Skin of body (tissue), 2 donors: ENCODE measurements around the gene MAN2A2. TPM values are rescaled to one million over a fixed set of nuclear protein-coding genes. Genes with fewer than 3 reads are reported as not detected.
"Not testable (repeated sequence)": the region's sequence is repeated elsewhere in the genome, so short reads cannot be mapped to it uniquely, and the experiment has no call there.

ENCODE experiments used
- DNase-seq: peaks from one replicate; lab custom pipeline; 2025; lab: John Stamatoyannopoulos, UW
- total RNA-seq: library from RNA; depleted of rRNA; stranded (reverse); fragments of >200 nt; gene quantifications from one replicate; pipeline ENCODE4 v1.2.3, GENCODE V29; 2014

Gene MAN2A2
- total RNA-seq, 1 donor from 2014 or later, result 22.5 TPM

GRCh38 chr15:90871139-90871715 is 31.9 kb upstream of the MAN2A2 start:
- DNase-seq, result no peak

- DNase-seq, result no peak
These were observed 31.2 kb upstream of the MAN2A2 start for GRCh38 chr15:90871716-90872485.

- DNase-seq, result no peak
These were observed 30.5 kb upstream of the MAN2A2 start for GRCh38 chr15:90872486-90873184.

- no peak for DNase-seq
These were observed 29.6 kb upstream of the MAN2A2 start for GRCh38 chr15:90873488-90873997.

GRCh38 chr15:90873998-90874605 is 29.0 kb upstream of the MAN2A2 start:
- DNase-seq, result no peak

GRCh38 chr15:90874986-90875385 is 28.1 kb upstream of the MAN2A2 start:
- DNase-seq, result not testable (repeated sequence)

- DNase-seq, result no peak
These were observed 27.5 kb upstream of the MAN2A2 start for GRCh38 chr15:90875549-90875981.

GRCh38 chr15:90876046-90876445 is 27.1 kb upstream of the MAN2A2 start:
- DNase-seq, result no peak

- no peak for DNase-seq
These were observed 26.5 kb upstream of the MAN2A2 start for GRCh38 chr15:90876512-90877170.

- DNase-seq, result no peak
These were observed 25.8 kb upstream of the MAN2A2 start for GRCh38 chr15:90877315-90877714.

- no peak for DNase-seq
These were observed 25.1 kb upstream of the MAN2A2 start for GRCh38 chr15:90877996-90878395.

GRCh38 chr15:90878660-90879059 is 24.4 kb upstream of the MAN2A2 start:
- DNase-seq, result no peak

GRCh38 chr15:90879730-90880366 is 23.3 kb upstream of the MAN2A2 start:
- DNase-seq, result no peak

- no peak for DNase-seq
These were observed 22.5 kb upstream of the MAN2A2 start for GRCh38 chr15:90880381-90881145.

GRCh38 chr15:90881181-90881977 is 21.7 kb upstream of the MAN2A2 start:
- DNase-seq, result no peak

GRCh38 chr15:90881978-90882721 is 21.0 kb upstream of the MAN2A2 start:
- no peak for DNase-seq

GRCh38 chr15:90882781-90883525 is 20.1 kb upstream of the MAN2A2 start:
- DNase-seq, result no peak

- no peak for DNase-seq
These were observed 19.6 kb upstream of the MAN2A2 start for GRCh38 chr15:90883526-90883975.
